ENCODE data around the gene KRI1.

DNA sequence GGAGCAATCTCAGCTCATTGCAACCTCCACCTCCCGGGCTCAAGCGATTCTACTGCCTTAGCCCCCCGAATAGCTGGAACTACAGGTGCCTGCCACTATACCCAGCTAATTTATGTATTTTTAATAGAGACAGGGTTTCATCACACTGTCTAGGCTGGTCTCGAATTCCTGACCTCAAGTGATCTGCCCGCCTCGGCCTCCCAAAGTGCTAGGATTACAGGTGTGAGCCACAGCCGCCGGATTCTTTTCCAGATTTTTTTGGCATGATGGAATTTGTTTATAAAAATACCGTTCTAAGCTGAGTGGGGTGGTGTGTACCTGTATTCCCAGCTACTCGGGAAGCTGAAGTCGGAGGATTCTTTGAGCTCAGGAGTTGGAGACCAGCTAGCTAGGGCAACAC, 28.1 kb downstream of the KRI1 start:
- TF ChIP-seq, protein P1, sequence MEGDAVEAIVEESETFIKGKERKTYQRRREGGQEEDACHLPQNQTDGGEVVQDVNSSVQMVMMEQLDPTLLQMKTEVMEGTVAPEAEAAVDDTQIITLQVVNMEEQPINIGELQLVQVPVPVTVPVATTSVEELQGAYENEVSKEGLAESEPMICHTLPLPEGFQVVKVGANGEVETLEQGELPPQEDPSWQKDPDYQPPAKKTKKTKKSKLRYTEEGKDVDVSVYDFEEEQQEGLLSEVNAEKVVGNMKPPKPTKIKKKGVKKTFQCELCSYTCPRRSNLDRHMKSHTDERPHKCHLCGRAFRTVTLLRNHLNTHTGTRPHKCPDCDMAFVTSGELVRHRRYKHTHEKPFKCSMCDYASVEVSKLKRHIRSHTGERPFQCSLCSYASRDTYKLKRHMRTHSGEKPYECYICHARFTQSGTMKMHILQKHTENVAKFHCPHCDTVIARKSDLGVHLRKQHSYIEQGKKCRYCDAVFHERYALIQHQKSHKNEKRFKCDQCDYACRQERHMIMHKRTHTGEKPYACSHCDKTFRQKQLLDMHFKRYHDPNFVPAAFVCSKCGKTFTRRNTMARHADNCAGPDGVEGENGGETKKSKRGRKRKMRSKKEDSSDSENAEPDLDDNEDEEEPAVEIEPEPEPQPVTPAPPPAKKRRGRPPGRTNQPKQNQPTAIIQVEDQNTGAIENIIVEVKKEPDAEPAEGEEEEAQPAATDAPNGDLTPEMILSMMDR (IDR thresholded peaks at IDR 0.05), result no peak
- TF ChIP-seq ZFX (IDR thresholded peaks at IDR 0.05; ENCODE audit: borderline replicate concordance), result no peak
